A549 (cell line): ENCODE results near the gene APOC3. TPM values are rescaled to one million over a fixed set of nuclear protein-coding genes. Genes with fewer than 3 reads are reported as not detected.

Experiments
- ATAC-seq, 2 experiments: fragments of 200-7000 bp in 1 of 2; fragments of >200 bp in 1 of 2; cut with Nextera tagmentation in 1 of 2; cut with Tn5 transposase in 1 of 2; 3 replicates each; pipeline versions ENCODE4 v1.8.0 to v1.9.1; 2018 to 2020; ENCODE audit warnings: mild to moderate bottlenecking in 1 of 2, moderate library complexity in 1 of 2
- CTCF ChIA-PET: fragments of 300-600 bp; sonication (Branson Sonifier 250); formaldehyde crosslinking; extraction: SDS; loops from one replicate; lab custom pipeline; 2021; ENCODE audit warnings: antibody characterized with exemption, inconsistent platforms; lab: Yijun Ruan, JAX
- POLR2A ChIA-PET: fragments of 350-600 bp; formaldehyde crosslinking; extraction: SDS; loops from one replicate; lab custom pipeline; 2021; ENCODE audit warnings: antibody characterized with exemption, inconsistent platforms; lab: Yijun Ruan, JAX
- DNase-seq, 2 experiments: peaks; one replicate each; pipeline versions ENCODE4 v3.0.0 to v3.0.0-alpha.2; 2011 to 2016; ENCODE audit warnings: low read depth in 1 of 2, low spot score in 1 of 2
- FAIRE-seq: peaks from 2 replicates; lab custom pipeline; 2011; peaks lifted over from hg19 to GRCh38; lab: Jason Lieb, UNC
- H3K27ac ChIP-seq, 2 experiments: fragments of >200 bp; sonication (Bioruptor Twin); formaldehyde crosslinking; 3 replicates each; pipeline ENCODE4 v1.5.1; 2016 to 2017
- H3K4me1 ChIP-seq: fragments of >200 bp; sonication (Bioruptor Twin); formaldehyde crosslinking; 3 replicates; pipeline ENCODE4 v1.6.1; 2016
- H3K4me2 ChIP-seq: fragments of >200 bp; sonication (Bioruptor Twin); formaldehyde crosslinking; 3 replicates; pipeline ENCODE4 v1.6.1; 2016
- H3K4me3 ChIP-seq: fragments of >200 bp; sonication (Bioruptor Twin); formaldehyde crosslinking; 3 replicates; pipeline ENCODE4 v1.5.1; 2016
- H3K9me3 ChIP-seq: fragments of >200 bp; sonication (Bioruptor Twin); formaldehyde crosslinking; 3 replicates; pipeline ENCODE4 v1.6.1; 2016
- CHD4 ChIP-seq: fragments of 200-600 bp; sonication (generic); IDR thresholded peaks from 2 replicates; pipeline ENCODE4 v1.6.1; 2016; ENCODE audit warnings: antibody characterized with exemption, mild to moderate bottlenecking, borderline replicate concordance
- CTCF ChIP-seq: fragments of >200 bp; sonication (Bioruptor Twin); formaldehyde crosslinking; IDR thresholded peaks from 3 replicates; pipeline ENCODE4 v1.5.1; 2016
- FOSL2 ChIP-seq, 2 experiments: fragments of 450-650 bp in 1 of 2; fragments of >200 bp in 1 of 2; sonication (Bioruptor Twin) in 1 of 2; formaldehyde crosslinking; IDR thresholded peaks; 2 replicates each; pipeline versions ENCODE4 v1.5.0 to v1.6.1; 2016 to 2020; ENCODE audit warnings: mild to moderate bottlenecking in 1 of 2, moderate library complexity in 1 of 2
- HEYL ChIP-seq: fragments of 250-450 bp; sonication (Bioruptor Pico); IDR thresholded peaks from 2 replicates; pipeline ENCODE4 v1.8.0; 2021; ENCODE audit warnings: mild to moderate bottlenecking, moderate library complexity
- HOXB5 ChIP-seq: fragments of 250-450 bp; sonication (Bioruptor Pico); IDR thresholded peaks from 2 replicates; pipeline ENCODE4 v1.5.0; 2020; ENCODE audit warnings: mild to moderate bottlenecking, moderate library complexity
- JUNB ChIP-seq: fragments of >200 bp; sonication (Bioruptor Twin); formaldehyde crosslinking; IDR thresholded peaks from 2 replicates; pipeline ENCODE4 v1.6.1; 2016
- MAFK ChIP-seq: fragments of 450-650 bp; IDR thresholded peaks from 2 replicates; pipeline ENCODE4 v1.6.1; 2014; ENCODE audit not compliant: partially characterized antibody
- MAZ ChIP-seq: fragments of 150-350 bp; IDR thresholded peaks from 2 replicates; pipeline ENCODE4 v1.6.1; 2014; ENCODE audit warnings: antibody characterized with exemption, low read depth, low read length, borderline replicate concordance
- MYC ChIP-seq: IDR thresholded peaks from 2 replicates; pipeline ENCODE4 v1.6.1; 2012; ENCODE audit warnings: mild to moderate bottlenecking, inconsistent platforms, low read length, improper control_type of control experiment, borderline replicate concordance
- PBX3 ChIP-seq: IDR thresholded peaks from 2 replicates; pipeline ENCODE4 v1.6.1; 2012
- RAD21 ChIP-seq, 2 experiments: fragments of >200 bp in 1 of 2; sonication (Bioruptor Twin) in 1 of 2; formaldehyde crosslinking in 1 of 2; IDR thresholded peaks in 1 of 2; conservative IDR thresholded peaks in 1 of 2; 2 replicates in 1 of 2; 3 replicates in 1 of 2; pipeline ENCODE4 v1.6.1; 2012 to 2018; ENCODE audit warnings: inconsistent platforms in 1 of 2
- RARB ChIP-seq: fragments of 250-450 bp; sonication (Bioruptor Pico); IDR thresholded peaks from 2 replicates; pipeline ENCODE4 v1.8.0; 2021; ENCODE audit warnings: mild to moderate bottlenecking, moderate library complexity
- RFX5 ChIP-seq: fragments of 450-650 bp; IDR thresholded peaks from 2 replicates; pipeline ENCODE4 v1.7.1; 2014; ENCODE audit warnings: antibody characterized with exemption, mild to moderate bottlenecking, moderate library complexity
- SMC3 ChIP-seq: fragments of >200 bp; sonication (Bioruptor Twin); formaldehyde crosslinking; IDR thresholded peaks from 3 replicates; pipeline ENCODE4 v1.6.1; 2018; ENCODE audit warnings: inconsistent platforms
- USF2 ChIP-seq: fragments of 450-650 bp; IDR thresholded peaks from 2 replicates; pipeline ENCODE4 v1.6.1; 2014; ENCODE audit warnings: antibody characterized with exemption
- WGBS: methylation state at CpG from one replicate; pipeline ENCODE4 v1.1.6; 2017; ENCODE audit errors: missing lambda C conversion rate; 5-methylcytosine and 5-hydroxymethylcytosine counted together
- polyA plus RNA-seq, 4 experiments: library from polyadenylated mRNA; depleted of rRNA in 3 of 4; stranded (reverse); fragments of >200 nt; fragmentation: RNase III in 1 of 4; extraction: RNeasy Plus Mini Kit Qiagen cat#74134 plus additional on column Dnase treatment in 1 of 4; gene quantifications; 2 replicates in 3 of 4; 3 replicates in 1 of 4; pipeline ENCODE4 v1.2.3, GENCODE V29; 2011 to 2017
- TF ChIP-seq, protein P1 (sequence below): fragments of >200 bp; sonication (Bioruptor Twin); formaldehyde crosslinking; IDR thresholded peaks from 2 replicates; pipeline ENCODE4 v1.6.1; 2016
- TF ChIP-seq, protein P2 (sequence below): fragments of 200-600 bp; sonication (generic); IDR thresholded peaks from 2 replicates; pipeline ENCODE4 v1.6.1; 2016; ENCODE audit warnings: antibody characterized with exemption, mild to moderate bottlenecking, moderate library complexity

APOC3 gene
- polyA plus RNA-seq, 2 of the 4 experiments (the other 2 are of a cell fraction), result not detected

DNA sequence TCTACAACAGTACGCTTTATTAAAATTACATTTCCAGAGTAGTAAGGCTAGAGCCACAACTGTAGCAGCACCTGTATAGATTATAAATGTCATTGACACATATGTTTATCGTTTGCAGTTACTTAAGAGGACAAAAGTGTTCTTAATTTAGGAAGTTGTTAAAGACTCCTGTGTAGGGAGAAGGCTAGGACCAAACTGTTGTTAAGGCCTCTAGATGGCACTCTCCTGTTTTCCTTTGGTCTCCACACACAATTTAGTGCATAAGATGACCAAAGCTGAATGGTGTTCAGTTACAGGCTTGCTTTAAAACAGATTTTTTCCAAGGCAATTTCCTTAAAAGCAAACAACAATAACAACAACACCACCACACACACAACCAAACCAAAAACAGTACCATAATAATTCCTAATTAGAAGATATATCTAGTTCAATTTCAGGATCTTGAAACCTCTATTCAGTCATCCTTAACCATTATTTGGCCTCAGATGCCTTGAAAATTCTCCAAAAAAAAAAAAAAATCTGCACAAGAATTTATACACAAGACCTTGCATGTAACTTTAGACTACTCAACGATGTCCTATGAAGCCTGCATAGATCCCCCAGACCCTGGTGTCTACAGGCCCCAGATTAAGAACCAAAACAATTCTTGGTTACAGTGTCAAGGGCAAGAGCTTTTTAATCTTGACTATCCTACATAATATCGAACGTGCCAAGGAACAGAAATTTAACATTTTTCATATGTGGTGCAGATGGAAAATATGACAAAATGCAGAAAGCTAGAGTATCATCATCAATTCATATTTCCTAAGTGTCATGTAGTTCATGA is 50.3 kb downstream of the APOC3 start:
- ATAC-seq (peak; percentile 94 to 95; a peak in 5 of 6 replicates), FAIRE-seq (peak; percentile 13), DNase-seq (peak; percentile 31 to 61)
- TF ChIP-seq HEYL, result no peak
- TF ChIP-seq RAD21 (conservative IDR thresholded peaks at IDR 0.05 in 1 of 2, IDR thresholded peaks at IDR 0.05 in 1 of 2), result peak; percentile 79 to 84
- TF ChIP-seq CTCF, result peak; percentile 75
- TF ChIP-seq SMC3, result peak; percentile 80
- H3K9me3 ChIP-seq, result no peaks in the 10 kb centered on the region
- no peak overlapping the region for H3K4me2 ChIP-seq
- ChIA-PET POLR2A (no interaction called here), CTCF (interaction anchor here (0.6 to 5.5 kb wide), 32 partner anchors 9 to 352 kb away, joined by 3 to 77 read pairs (median 4); partner anchors contain the start of genes PCSK7 and SIK3)
- H3K4me3 ChIP-seq, result no peak overlapping the region
- 52% methylated on average over 5 of the region's 5 CpGs for WGBS
- H3K4me1 ChIP-seq, result no peaks in the 10 kb centered on the region
- H3K27ac ChIP-seq, result no peak overlapping the region

DNA sequence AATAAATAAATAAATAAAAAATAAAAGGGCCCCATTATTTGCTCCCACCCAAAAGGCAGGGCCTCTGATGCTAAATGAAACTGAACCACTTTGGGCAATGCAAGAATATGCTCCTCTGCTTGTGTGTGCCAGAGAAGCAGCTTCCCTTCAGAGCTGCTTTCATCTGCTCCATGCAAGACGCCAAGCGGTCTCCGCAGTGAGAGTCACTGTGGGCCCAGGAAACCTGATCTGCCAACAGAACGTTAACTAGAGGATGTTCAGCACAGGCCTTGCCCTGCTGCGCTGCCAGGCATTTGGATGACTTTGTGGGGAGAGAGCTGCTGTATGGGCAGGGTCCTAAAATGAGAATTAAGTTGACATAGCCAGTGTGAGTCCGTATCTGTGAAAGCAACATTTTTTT is 51.4 kb downstream of the APOC3 start:
- Histone ChIP-seq H3K9me3 (no peaks in the 10 kb centered on the region), H3K4me3 (no peak overlapping the region), H3K4me1 (no peaks in the 10 kb centered on the region), H3K27ac (no peak overlapping the region), H3K4me2 (no peak overlapping the region)
- FAIRE-seq (no peak), ATAC-seq (no peak), DNase-seq (no peak)
- POLR2A ChIA-PET, result no interaction called here
- 90% methylated on average over 6 of the region's 6 CpGs for WGBS
- TF ChIP-seq JUNB (no peak), RFX5 (no peak), MYC (no peak), HOXB5 (no peak), RARB (CRISPR knock-in tag) (no peak), MAZ (no peak), FOSL2 (IDR thresholded peaks at IDR 0.05) (no peak), FOSL2 (CRISPR knock-in tag; IDR thresholded peaks at IDR 0.05) (no peak), MAFK (no peak), PBX3 (no peak), USF2 (no peak), CHD4 (no peak)
- TF ChIP-seq, protein P1, sequence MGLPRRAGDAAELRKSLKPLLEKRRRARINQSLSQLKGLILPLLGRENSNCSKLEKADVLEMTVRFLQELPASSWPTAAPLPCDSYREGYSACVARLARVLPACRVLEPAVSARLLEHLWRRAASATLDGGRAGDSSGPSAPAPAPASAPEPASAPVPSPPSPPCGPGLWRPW, result no peak
- TF ChIP-seq, protein P2, sequence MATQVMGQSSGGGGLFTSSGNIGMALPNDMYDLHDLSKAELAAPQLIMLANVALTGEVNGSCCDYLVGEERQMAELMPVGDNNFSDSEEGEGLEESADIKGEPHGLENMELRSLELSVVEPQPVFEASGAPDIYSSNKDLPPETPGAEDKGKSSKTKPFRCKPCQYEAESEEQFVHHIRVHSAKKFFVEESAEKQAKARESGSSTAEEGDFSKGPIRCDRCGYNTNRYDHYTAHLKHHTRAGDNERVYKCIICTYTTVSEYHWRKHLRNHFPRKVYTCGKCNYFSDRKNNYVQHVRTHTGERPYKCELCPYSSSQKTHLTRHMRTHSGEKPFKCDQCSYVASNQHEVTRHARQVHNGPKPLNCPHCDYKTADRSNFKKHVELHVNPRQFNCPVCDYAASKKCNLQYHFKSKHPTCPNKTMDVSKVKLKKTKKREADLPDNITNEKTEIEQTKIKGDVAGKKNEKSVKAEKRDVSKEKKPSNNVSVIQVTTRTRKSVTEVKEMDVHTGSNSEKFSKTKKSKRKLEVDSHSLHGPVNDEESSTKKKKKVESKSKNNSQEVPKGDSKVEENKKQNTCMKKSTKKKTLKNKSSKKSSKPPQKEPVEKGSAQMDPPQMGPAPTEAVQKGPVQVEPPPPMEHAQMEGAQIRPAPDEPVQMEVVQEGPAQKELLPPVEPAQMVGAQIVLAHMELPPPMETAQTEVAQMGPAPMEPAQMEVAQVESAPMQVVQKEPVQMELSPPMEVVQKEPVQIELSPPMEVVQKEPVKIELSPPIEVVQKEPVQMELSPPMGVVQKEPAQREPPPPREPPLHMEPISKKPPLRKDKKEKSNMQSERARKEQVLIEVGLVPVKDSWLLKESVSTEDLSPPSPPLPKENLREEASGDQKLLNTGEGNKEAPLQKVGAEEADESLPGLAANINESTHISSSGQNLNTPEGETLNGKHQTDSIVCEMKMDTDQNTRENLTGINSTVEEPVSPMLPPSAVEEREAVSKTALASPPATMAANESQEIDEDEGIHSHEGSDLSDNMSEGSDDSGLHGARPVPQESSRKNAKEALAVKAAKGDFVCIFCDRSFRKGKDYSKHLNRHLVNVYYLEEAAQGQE, result no peak
- TF ChIP-seq, all 56 proteins: peak for 0
- CTCF ChIA-PET, result interaction anchor here (1.2 to 5.5 kb wide), 6 partner anchors 10 to 228 kb away, joined by 4 to 77 read pairs (median 20); partner anchors contain the start of gene SIK3
